ENCODE results near the gene DUOX1.

Gene DUOX1

DNA sequence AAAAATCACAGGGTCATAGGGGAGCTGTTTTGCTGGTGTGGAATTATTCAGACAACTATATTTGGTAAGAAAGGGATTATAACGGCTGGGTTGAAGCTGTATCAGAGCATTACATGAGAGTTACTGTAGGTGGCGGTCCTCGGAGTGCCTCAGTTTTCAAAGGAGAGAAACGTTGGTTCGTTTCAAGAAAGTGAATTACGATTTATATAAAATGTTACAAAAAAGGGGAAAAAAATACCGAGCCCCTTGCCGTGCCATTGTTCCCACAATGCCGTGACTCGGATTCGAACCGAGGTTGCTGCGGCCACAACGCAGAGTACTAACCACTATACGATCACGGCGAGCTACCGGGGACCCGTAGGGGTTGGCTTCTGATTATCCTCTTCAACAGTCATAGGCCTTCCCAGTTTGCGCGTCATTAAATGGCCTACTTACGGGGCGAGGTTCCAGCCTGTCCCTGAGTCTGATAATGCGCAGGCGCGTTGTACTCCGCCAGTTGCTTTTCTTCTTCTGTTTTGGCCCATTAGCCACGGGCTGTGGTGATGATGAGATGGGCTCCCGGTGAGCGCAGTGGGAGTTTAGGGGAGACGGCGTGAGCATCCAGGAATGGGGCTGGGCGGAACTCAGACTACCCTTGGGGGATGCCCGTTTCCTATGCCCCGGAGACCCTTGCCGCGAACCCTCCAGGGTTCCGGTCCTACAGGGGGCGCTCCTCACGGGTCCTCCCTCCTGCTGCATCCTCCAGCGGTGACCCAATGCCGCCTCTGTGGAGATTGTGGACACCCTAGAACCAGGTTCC lies 68.7 kb downstream of the DUOX1 start:
- peak; percentile 85 for DNase-seq

- DNase-seq = no peak
Observed at GRCh38 chr15:45199136-45199810, 69.5 kb downstream of the DUOX1 start.

- peak; percentile 82 for DNase-seq
Observed at GRCh38 chr15:45200001-45200798, 70.4 kb downstream of the DUOX1 start.

- DNase-seq = peak; percentile 39
Observed at GRCh38 chr15:45200799-45201556, 71.2 kb downstream of the DUOX1 start.

DNA sequence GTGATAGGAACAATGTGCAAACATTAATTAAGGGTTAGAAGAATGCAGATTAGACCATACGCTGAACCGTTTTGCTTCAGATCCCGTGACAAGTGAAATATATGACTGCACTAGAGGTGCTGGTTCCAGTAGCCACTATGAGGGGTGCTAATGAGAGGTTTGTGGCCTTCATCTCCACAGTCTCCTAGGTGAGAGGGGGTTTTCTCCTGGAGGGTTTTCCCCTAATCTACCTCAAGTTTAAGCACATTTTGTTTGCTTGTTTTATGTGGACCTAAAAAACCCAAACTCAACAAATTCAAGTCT lies 71.7 kb downstream of the DUOX1 start:
- DNase-seq = no peak

DNA sequence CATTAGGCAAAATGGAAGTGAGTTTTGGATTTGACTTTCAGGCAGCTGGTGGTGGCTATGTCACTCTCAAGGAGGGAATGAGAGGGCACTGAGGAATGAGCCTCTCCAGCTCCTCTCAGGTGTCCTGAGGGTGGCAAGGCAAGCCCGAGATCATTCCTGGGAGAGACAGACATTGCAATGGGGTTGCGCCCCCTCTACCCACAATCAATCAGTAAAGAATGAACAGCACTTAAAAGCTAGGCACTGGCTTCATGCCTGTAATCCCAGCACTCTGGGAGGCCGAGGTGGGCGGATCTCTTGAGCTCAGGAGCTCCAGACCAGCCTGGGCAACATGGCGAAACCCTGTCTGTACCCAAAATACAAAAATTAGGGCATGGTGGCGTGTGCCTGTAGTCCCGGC lies 72.1 kb downstream of the DUOX1 start:
- DNase-seq = no peak

- no peak for DNase-seq
Observed at GRCh38 chr15:45203182-45203581, 73.4 kb downstream of the DUOX1 start.

DNA sequence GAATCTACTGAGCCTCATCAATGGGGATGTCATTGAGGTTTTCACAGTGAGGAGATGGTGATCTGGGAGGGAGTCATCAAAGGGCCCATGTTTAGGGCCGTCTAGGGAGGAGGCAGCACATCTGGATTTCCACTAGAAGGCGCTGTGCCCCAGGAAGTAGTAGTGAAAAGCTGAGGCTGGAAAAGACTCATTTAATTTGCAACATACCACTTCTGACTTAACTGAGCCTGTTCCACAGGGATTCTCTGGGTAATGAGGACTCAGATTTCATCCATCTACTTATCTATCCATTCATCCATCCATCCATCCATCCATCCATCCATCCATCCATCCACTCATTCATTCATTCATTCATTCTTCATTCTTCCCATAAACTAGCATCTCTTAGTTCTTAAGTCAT lies 75.4 kb downstream of the DUOX1 start:
- peak; percentile 12 for DNase-seq

DNA sequence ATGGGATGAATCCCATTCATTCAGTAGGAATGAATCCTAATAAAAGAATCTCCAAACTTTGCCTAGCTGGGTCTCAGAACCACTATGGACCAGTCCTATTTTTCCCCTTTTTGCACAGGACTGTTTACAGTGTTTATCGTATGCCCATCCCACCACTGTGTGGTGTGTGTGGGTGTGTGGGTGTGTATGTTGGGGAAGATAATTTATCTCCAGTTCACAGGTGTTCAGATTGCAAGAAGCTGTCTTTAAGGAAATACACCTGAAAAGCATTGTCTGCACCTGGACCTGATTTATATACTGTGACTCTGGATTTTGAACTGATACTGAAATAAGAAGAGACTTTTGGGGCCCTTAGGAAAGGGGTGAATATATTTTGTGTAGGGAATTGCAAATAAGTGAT lies 82.7 kb downstream of the DUOX1 start:
- no peak for DNase-seq
